Keratinocyte (primary cell): ENCODE data around the gene ADGRF1.

Source experiments
- CTCF ChIP-seq, 3 experiments: IDR thresholded peaks in 1 of 3; conservative IDR thresholded peaks in 1 of 3; optimal IDR thresholded peaks in 1 of 3; 2 replicates in 2 of 3; 3 replicates in 1 of 3; pipeline versions ENCODE3 to v1.5.1; 2011; ENCODE audit warnings: low read length in 3 of 3, mild to moderate bottlenecking in 3 of 3, moderate library complexity in 2 of 3, control low read depth in 1 of 3, inconsistent platforms in 1 of 3; ENCODE audit not compliant: insufficient read depth in 2 of 3; ENCODE audit errors: extremely low read depth in 1 of 3
- EZH2 ChIP-seq: IDR thresholded peaks from one replicate; pipeline ENCODE4 v1.6.1; 2012; ENCODE audit warnings: inconsistent platforms, mild to moderate bottlenecking, low read length, moderate library complexity

GRCh38 chr6:47026679-47027078 is 15.5 kb downstream of the ADGRF1 start:
- TF ChIP-seq CTCF (optimal IDR thresholded peaks at IDR 0.05 in 1 of 3, IDR thresholded peaks at IDR 0.05 in 1 of 3, conservative IDR thresholded peaks at IDR 0.05 in 1 of 3; ENCODE audit: extremely low read depth in 1 of 3, insufficient read depth in 2 of 3, low read length in 3 of 3) (no peak), EZH2 (no peak)
